Smooth muscle cell of the coronary artery (primary cell): ENCODE results near the gene CLK4. TPM values are rescaled to one million over a fixed set of nuclear protein-coding genes. Genes with fewer than 3 reads are reported as not detected.

Experiments used
- total RNA-seq: library from RNA; depleted of rRNA; stranded (reverse); fragments of >200 nt; gene quantifications from 2 replicates; pipeline ENCODE4 v1.2.3, GENCODE V29; 2014; ENCODE audit warnings: low replicate concordance

CLK4 gene
- 26.1 and 40.5 TPM in 2 replicates for total RNA-seq

GRCh38 chr5:178626484-178627258 is at the start of gene CLK4:
Gene CLK4 (minus strand): TSS chr5:178627050. CDS start chr5:178623416, 3,634 bp downstream.

GRCh38 chr5:178590141-178590923 is 36.5 kb downstream of the CLK4 start, which contains the start of gene COL23A1:
Gene COL23A1 (minus strand): TSS chr5:178590393.

Other genes with a start within 250 kb of the CLK4 start
- gene COL23A1, start 36.7 kb downstream of the CLK4 start, total RNA-seq, result under 0.01 and 0.08 TPM in 2 replicates
- gene ZNF354A, start 103.6 kb upstream of the CLK4 start, total RNA-seq, result 3.0 and 6.1 TPM in 2 replicates
- 3.3 and 6.7 TPM in 2 replicates for gene ZNF354B, start 232.9 kb upstream of the CLK4 start, total RNA-seq